IMR-90 (cell line): Measurements from ENCODE around the gene TMEM97. TPM values are rescaled to one million over a fixed set of nuclear protein-coding genes. Genes with fewer than 3 reads are reported as not detected.

Experiments used
- ATAC-seq: fragments of 200-7000 bp; cut with Tn5 transposase; 2 replicates; pipeline ENCODE4 v1.9.1; 2020; ENCODE audit warnings: low read depth, mild to moderate bottlenecking, moderate library complexity
- BruUV-seq: library from RNA; stranded (reverse); fragments of 400-500 nt; replicated peaks from 2 replicates; lab custom pipeline; 2021; lab: Mats Ljungman, UMichigan
- CTCF ChIA-PET: fragments of 300-600 bp; formaldehyde crosslinking; extraction: SDS; loops from one replicate; lab custom pipeline; 2021; ENCODE audit warnings: antibody characterized with exemption; lab: Yijun Ruan, JAX
- POLR2A ChIA-PET: fragments of 300-600 bp; sonication (Branson Sonifier 250); formaldehyde crosslinking; loops from one replicate; lab custom pipeline; 2022; ENCODE audit warnings: antibody characterized with exemption; ENCODE audit not compliant: unreplicated experiment; lab: Charles Lee
- DNase-seq: peaks from one replicate; pipeline ENCODE4 v3.0.0; 2013
- H2AFZ ChIP-seq: replicated peaks from 2 replicates; pipeline ENCODE3; 2013; ENCODE audit warnings: low read length, mild to moderate bottlenecking; ENCODE audit not compliant: poor library complexity
- H2AK5ac ChIP-seq: 2 replicates; pipeline ENCODE4 v1.6.1; 2013; ENCODE audit warnings: low read depth, low read length, inconsistent platforms
- H2AK9ac ChIP-seq: replicated peaks from 2 replicates; pipeline ENCODE3; 2013; ENCODE audit warnings: mild to moderate bottlenecking, low read depth, low read length, moderate library complexity; ENCODE audit not compliant: poor library complexity
- H2BK120ac ChIP-seq: 2 replicates; pipeline ENCODE4 v1.6.1; 2013; ENCODE audit warnings: low read depth, low read length, inconsistent platforms
- H2BK15ac ChIP-seq: 3 replicates; pipeline ENCODE4 v1.6.1; 2013; ENCODE audit warnings: low read depth, low read length, inconsistent platforms
- H2BK20ac ChIP-seq: 2 replicates; pipeline ENCODE4 v1.6.1; 2013; ENCODE audit warnings: low read depth, mild to moderate bottlenecking, inconsistent platforms, low read length, moderate library complexity
- H2BK5ac ChIP-seq: 2 replicates; pipeline ENCODE4 v1.6.1; 2013; ENCODE audit warnings: mild to moderate bottlenecking, low read depth, low read length, inconsistent platforms; ENCODE audit not compliant: poor library complexity, severe bottlenecking
- H3K14ac ChIP-seq: replicated peaks from 2 replicates; pipeline ENCODE4 v1.6.1; 2013; ENCODE audit warnings: low read depth, low read length, inconsistent platforms
- H3K18ac ChIP-seq: 2 replicates; pipeline ENCODE4 v1.6.1; 2013; ENCODE audit warnings: low read depth, low read length, control low read depth
- H3K23ac ChIP-seq: 2 replicates; pipeline ENCODE4 v1.6.1; 2013; ENCODE audit warnings: low read depth, low read length, inconsistent platforms
- H3K27ac ChIP-seq: 2 replicates; pipeline ENCODE4 v1.5.1; 2013; ENCODE audit warnings: mild to moderate bottlenecking, control low read depth, low read length; ENCODE audit not compliant: insufficient read depth
- H3K27me3 ChIP-seq: 2 replicates; pipeline ENCODE4 v1.6.1; 2013; ENCODE audit warnings: low read length; ENCODE audit not compliant: control insufficient read depth, insufficient read depth
- H3K36me3 ChIP-seq: 2 replicates; pipeline ENCODE4 v1.6.1; 2013; ENCODE audit warnings: low read length, mixed read lengths; ENCODE audit not compliant: control insufficient read depth, insufficient read depth
- H3K4ac ChIP-seq: 2 replicates; pipeline ENCODE4 v1.6.1; 2013; ENCODE audit warnings: low read depth, low read length, inconsistent platforms
- H3K4me1 ChIP-seq: 2 replicates; pipeline ENCODE4 v1.6.1; 2013; ENCODE audit warnings: low read length, mixed read lengths; ENCODE audit not compliant: control insufficient read depth, insufficient read depth
- H3K4me2 ChIP-seq: 2 replicates; pipeline ENCODE4 v1.6.1; 2013; ENCODE audit warnings: low read depth, mild to moderate bottlenecking, control low read depth, low read length, moderate library complexity
- H3K4me3 ChIP-seq: 2 replicates; pipeline ENCODE4 v1.5.1; 2013; ENCODE audit warnings: low read depth, mild to moderate bottlenecking, control low read depth, low read length, moderate library complexity; ENCODE audit not compliant: insufficient read depth
- H3K56ac ChIP-seq: 2 replicates; pipeline ENCODE4 v1.6.1; 2013; ENCODE audit warnings: low read length, inconsistent platforms; ENCODE audit not compliant: insufficient read depth; ENCODE audit errors: extremely low read depth
- H3K79me1 ChIP-seq, 2 experiments: 2 replicates each; pipeline ENCODE4 v1.6.1; 2013; ENCODE audit warnings: low read length in 2 of 2, inconsistent platforms in 1 of 2, low read depth in 1 of 2
- H3K9ac ChIP-seq: 2 replicates; pipeline ENCODE4 v1.6.1; 2013; ENCODE audit warnings: low read depth, low read length, control low read depth
- H3K9me1 ChIP-seq: 2 replicates; pipeline ENCODE4 v1.6.1; 2013; ENCODE audit warnings: low read length, inconsistent platforms; ENCODE audit not compliant: insufficient read depth
- H3K9me3 ChIP-seq: 2 replicates; pipeline ENCODE4 v1.6.1; 2013; ENCODE audit warnings: low read length; ENCODE audit not compliant: control insufficient read depth, insufficient read depth
- H4K20me1 ChIP-seq: 2 replicates; pipeline ENCODE4 v1.6.1; 2013; ENCODE audit warnings: low read length, inconsistent platforms; ENCODE audit not compliant: insufficient read depth
- H4K5ac ChIP-seq: 2 replicates; pipeline ENCODE4 v1.6.1; 2013; ENCODE audit warnings: mild to moderate bottlenecking, low read depth, low read length, control low read depth
- H4K8ac ChIP-seq, 2 experiments: 2 replicates each; pipeline ENCODE4 v1.6.1; 2013; ENCODE audit warnings: low read depth in 2 of 2, low read length in 2 of 2, control low read depth in 1 of 2, inconsistent platforms in 1 of 2
- H4K91ac ChIP-seq: 2 replicates; pipeline ENCODE4 v1.6.1; 2013; ENCODE audit warnings: low read depth, low read length, inconsistent platforms; ENCODE audit not compliant: insufficient read depth
- BHLHE40 ChIP-seq: fragments of 150-350 bp; IDR thresholded peaks from 2 replicates; pipeline ENCODE4 v1.6.1; 2016; ENCODE audit warnings: mild to moderate bottlenecking, low read depth, low read length
- CEBPB ChIP-seq: IDR thresholded peaks from 2 replicates; pipeline ENCODE4 v1.6.1; 2012; ENCODE audit warnings: low read depth, low read length, improper control_type of control experiment
- CTCF ChIP-seq: conservative IDR thresholded peaks from 2 replicates; pipeline ENCODE4 v1.5.1; 2012; ENCODE audit warnings: mild to moderate bottlenecking, low read depth, low read length, improper control_type of control experiment
- FOS ChIP-seq: fragments of 150-350 bp; IDR thresholded peaks from 2 replicates; pipeline ENCODE4 v1.6.1; 2016; ENCODE audit warnings: low read depth, low read length
- MAFK ChIP-seq: IDR thresholded peaks from 2 replicates; pipeline ENCODE4 v1.6.1; 2012; ENCODE audit warnings: low read depth, low read length, improper control_type of control experiment
- MAZ ChIP-seq: IDR thresholded peaks from 2 replicates; pipeline ENCODE4 v1.6.1; 2012; ENCODE audit warnings: low read depth, mild to moderate bottlenecking, low read length, improper control_type of control experiment, moderate library complexity, borderline replicate concordance
- MXI1 ChIP-seq: IDR thresholded peaks from 2 replicates; pipeline ENCODE4 v1.6.1; 2012; ENCODE audit warnings: low read depth, mild to moderate bottlenecking, low read length, moderate library complexity, borderline replicate concordance
- NFE2L2 ChIP-seq: fragments of 150-350 bp; IDR thresholded peaks from 2 replicates; pipeline ENCODE4 v1.6.1; 2016; ENCODE audit warnings: low read depth, mild to moderate bottlenecking, low read length
- RAD21 ChIP-seq: IDR thresholded peaks from 2 replicates; pipeline ENCODE4 v1.6.1; 2012; ENCODE audit warnings: low read length, improper control_type of control experiment
- RCOR1 ChIP-seq: IDR thresholded peaks from 2 replicates; pipeline ENCODE4 v1.6.1; 2012; ENCODE audit warnings: mild to moderate bottlenecking, low read length, improper control_type of control experiment; ENCODE audit not compliant: insufficient replicate concordance
- RFX5 ChIP-seq: IDR thresholded peaks from 2 replicates; pipeline ENCODE4 v1.8.0; 2012; ENCODE audit warnings: low read depth, mild to moderate bottlenecking, low read length, moderate library complexity
- SMC3 ChIP-seq: fragments of 150-350 bp; IDR thresholded peaks from 2 replicates; pipeline ENCODE4 v1.6.1; 2016; ENCODE audit warnings: low read depth, mild to moderate bottlenecking, antibody characterized with exemption, low read length, moderate library complexity
- WGBS, 2 experiments: methylation state at CpG; one replicate each; pipeline versions ENCODE4 v1.1.5 to v1.1.7; 2013; ENCODE audit warnings: missing lambda C conversion rate in 2 of 2; ENCODE audit not compliant: insufficient read length in 1 of 2; ENCODE audit errors: extremely low coverage in 2 of 2; 5-methylcytosine and 5-hydroxymethylcytosine counted together
- dilution Hi-C: fragments of 300-500 bp; cut with HindIII; formaldehyde crosslinking; loops from one replicate; pipeline ENCODE4 v1.14.3; 2018; ENCODE audit warnings: low sequenced_read_pairs; ENCODE audit not compliant: unreplicated experiment
- in situ Hi-C: fragments of 300-500 bp; cut with MboI; formaldehyde crosslinking; loops from 3 replicates; pipeline ENCODE4 v1.14.3; 2019; ENCODE audit warnings: low sequenced_read_pairs, inconsistent platforms, mixed read lengths
- intact Hi-C: fragments of 100-400 bp; cut with micrococcal nuclease; formaldehyde crosslinking; loops from 2 replicates; pipeline ENCODE4 v1.10.0; 2022
- polyA plus RNA-seq, 3 experiments: library from polyadenylated mRNA; depleted of rRNA; stranded (reverse); fragments of >200 nt; gene quantifications; 2 replicates each; pipeline ENCODE4 v1.2.3, GENCODE V29; 2012; ENCODE audit warnings: low replicate concordance in 1 of 3
- total RNA-seq: library from RNA; depleted of rRNA; stranded (reverse); fragments of >200 nt; gene quantifications from 2 replicates; pipeline ENCODE4 v1.2.3, GENCODE V29; 2012
- TF ChIP-seq, protein P1 (sequence below): fragments of 150-350 bp; IDR thresholded peaks from 2 replicates; pipeline ENCODE4 v1.6.1; 2017; ENCODE audit warnings: mild to moderate bottlenecking, antibody characterized with exemption, low read length, low read depth

The TMEM97 gene
- total and polyA plus RNA-seq, 2 of the 4 experiments (the other 2 are of a cell fraction), result 12.3 to 21.3 TPM

- no CpG with 5 or more reads among the region's 1 CpG for WGBS, 2 experiments
- Histone ChIP-seq H4K5ac (no peak overlapping the region), H3K9me1 (peaks cover 13% of the 10 kb centered on the region), H2AK5ac (no peak overlapping the region), H3K18ac (no peak overlapping the region), H4K20me1 (peaks cover 4% of the 10 kb centered on the region; the same call in 1 of the 2 replicates), H3K36me3 (peaks cover 9% of the 10 kb centered on the region), H3K4me2 (no peak overlapping the region), H2BK120ac (no peak overlapping the region), H3K14ac (no peak overlapping the region), H2AFZ (no peak overlapping the region), H3K79me1 (no peaks in the 10 kb centered on the region), H4K91ac (no peak overlapping the region), H3K56ac (no peak overlapping the region), H3K9ac (no peak overlapping the region), H3K23ac (no peak overlapping the region), H2AK9ac (no peak overlapping the region), H3K27ac (no peak overlapping the region), H3K9me3 (no peaks in the 10 kb centered on the region), H3K4me1 (peaks cover 7% of the 10 kb centered on the region; the same call in 1 of the 2 replicates), H3K27me3 (no peaks in the 10 kb centered on the region), H2BK5ac (no peak overlapping the region), H4K8ac (no peak overlapping the region), H2BK20ac (no peak overlapping the region), H3K4me3 (no peak overlapping the region), H2BK15ac (no peak overlapping the region), H3K4ac (no peak overlapping the region)
- ChIA-PET POLR2A (no interaction called here), CTCF (no interaction called here)
- intact Hi-C loops, result no loop called here
- TF ChIP-seq FOS (no peak), RAD21 (no peak), BHLHE40 (no peak), MAFK (no peak), SMC3 (no peak), RCOR1 (no peak), MAZ (no peak), CEBPB (no peak), RFX5 (no peak), MXI1 (no peak), NFE2L2 (no peak), CTCF (no peak)
- TF ChIP-seq, protein P1, sequence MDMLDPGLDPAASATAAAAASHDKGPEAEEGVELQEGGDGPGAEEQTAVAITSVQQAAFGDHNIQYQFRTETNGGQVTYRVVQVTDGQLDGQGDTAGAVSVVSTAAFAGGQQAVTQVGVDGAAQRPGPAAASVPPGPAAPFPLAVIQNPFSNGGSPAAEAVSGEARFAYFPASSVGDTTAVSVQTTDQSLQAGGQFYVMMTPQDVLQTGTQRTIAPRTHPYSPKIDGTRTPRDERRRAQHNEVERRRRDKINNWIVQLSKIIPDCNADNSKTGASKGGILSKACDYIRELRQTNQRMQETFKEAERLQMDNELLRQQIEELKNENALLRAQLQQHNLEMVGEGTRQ, result no peak
- in situ Hi-C loops, result no loop called here
- no TSS peak for BruUV-seq
- ATAC-seq (no peak), DNase-seq (no peak)
- dilution Hi-C loops, result no loop called here
Observed at GRCh38 chr17:28366605-28367004, 47.6 kb downstream of the TMEM97 start.
